ENCODE results near the gene BRINP3.

GRCh38 chr1:190365283-190365682 lies 112.4 kb downstream of the BRINP3 start:
- TF ChIP-seq, protein P1, sequence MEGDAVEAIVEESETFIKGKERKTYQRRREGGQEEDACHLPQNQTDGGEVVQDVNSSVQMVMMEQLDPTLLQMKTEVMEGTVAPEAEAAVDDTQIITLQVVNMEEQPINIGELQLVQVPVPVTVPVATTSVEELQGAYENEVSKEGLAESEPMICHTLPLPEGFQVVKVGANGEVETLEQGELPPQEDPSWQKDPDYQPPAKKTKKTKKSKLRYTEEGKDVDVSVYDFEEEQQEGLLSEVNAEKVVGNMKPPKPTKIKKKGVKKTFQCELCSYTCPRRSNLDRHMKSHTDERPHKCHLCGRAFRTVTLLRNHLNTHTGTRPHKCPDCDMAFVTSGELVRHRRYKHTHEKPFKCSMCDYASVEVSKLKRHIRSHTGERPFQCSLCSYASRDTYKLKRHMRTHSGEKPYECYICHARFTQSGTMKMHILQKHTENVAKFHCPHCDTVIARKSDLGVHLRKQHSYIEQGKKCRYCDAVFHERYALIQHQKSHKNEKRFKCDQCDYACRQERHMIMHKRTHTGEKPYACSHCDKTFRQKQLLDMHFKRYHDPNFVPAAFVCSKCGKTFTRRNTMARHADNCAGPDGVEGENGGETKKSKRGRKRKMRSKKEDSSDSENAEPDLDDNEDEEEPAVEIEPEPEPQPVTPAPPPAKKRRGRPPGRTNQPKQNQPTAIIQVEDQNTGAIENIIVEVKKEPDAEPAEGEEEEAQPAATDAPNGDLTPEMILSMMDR (conservative IDR thresholded peaks at IDR 0.05; ENCODE audit: low read depth, low read length), result no peak
- no peak for TF ChIP-seq EZH2 (IDR thresholded peaks at IDR 0.05; ENCODE audit: borderline replicate concordance, low read depth, low read length, poor library complexity, severe bottlenecking)
